SU-DHL-6 (cell line): Measurements from ENCODE around the gene IQCF6.
"Not testable (repeated sequence)": the region's sequence is repeated elsewhere in the genome, so short reads cannot be mapped to it uniquely, and the experiment has no call there.

Experiments used
- CTCF ChIP-seq: fragments of 200-600 bp; sonication (generic); IDR thresholded peaks from one replicate; pipeline ENCODE4 v1.5.1; 2017; ENCODE audit warnings: antibody characterized with exemption, mild to moderate bottlenecking, low read length, moderate library complexity; ENCODE audit not compliant: insufficient read depth, poor library complexity, severe bottlenecking
- EZH2phosphoT487 ChIP-seq: fragments of 200-600 bp; sonication (generic), shearing (Covaris generic); conservative IDR thresholded peaks from 2 replicates; pipeline ENCODE4 v1.6.1; 2018; ENCODE audit warnings: mild to moderate bottlenecking, antibody characterized with exemption, low read length, moderate library complexity, mixed read lengths

GRCh38 chr3:51742978-51743377 lies 36.1 kb downstream of the IQCF6 start:
- not testable (repeated sequence) for TF ChIP-seq CTCF, EZH2phosphoT487
